ENCODE data around the gene LSM3.
A peak's percentile ranks its signal among the peaks of the same experiment; 100 is the strongest.

LSM3 gene

GRCh38 chr3:14158370-14158769 lies 20.2 kb upstream of the LSM3 start:
- no peak for DNase-seq

GRCh38 chr3:14159426-14159825 lies 19.2 kb upstream of the LSM3 start:
- DNase-seq, result no peak

- no peak for DNase-seq
These were observed 17.3 kb upstream of the LSM3 start for GRCh38 chr3:14161282-14161681.

- no peak for DNase-seq
These were observed 16.4 kb upstream of the LSM3 start for GRCh38 chr3:14162178-14162577.

- no peak for DNase-seq
These were observed 11.6 kb upstream of the LSM3 start for GRCh38 chr3:14166877-14167603.

GRCh38 chr3:14169435-14169834 lies 9.2 kb upstream of the LSM3 start:
- no peak for DNase-seq

GRCh38 chr3:14169871-14170270 lies 8.7 kb upstream of the LSM3 start:
- DNase-seq, result no peak

- no peak for DNase-seq
These were observed 8.0 kb upstream of the LSM3 start for GRCh38 chr3:14170531-14171159.

GRCh38 chr3:14172496-14172895 lies 6.1 kb upstream of the LSM3 start:
- DNase-seq, result no peak

- DNase-seq, result no peak
These were observed 4.1 kb upstream of the LSM3 start for GRCh38 chr3:14174483-14174882.

GRCh38 chr3:14175383-14176037 lies 3.1 kb upstream of the LSM3 start:
- DNase-seq, result no peak

- peak in 1 of 2 donors; percentile 3 for DNase-seq
These were observed 904 bp upstream of the LSM3 start for GRCh38 chr3:14177580-14178246.

GRCh38 chr3:14179114-14179465 lies 473 bp downstream of the LSM3 start:
- no peak for DNase-seq

- no peak for DNase-seq
These were observed 1.2 kb downstream of the LSM3 start for GRCh38 chr3:14179795-14180194.

- DNase-seq, result no peak
These were observed 2.6 kb downstream of the LSM3 start for GRCh38 chr3:14181253-14181652.

- no peak for DNase-seq
These were observed 4.5 kb downstream of the LSM3 start for GRCh38 chr3:14183015-14183577.

- no peak for DNase-seq
These were observed 8.3 kb downstream of the LSM3 start for GRCh38 chr3:14186854-14187458.

- DNase-seq, result no peak
These were observed 9.6 kb downstream of the LSM3 start for GRCh38 chr3:14188041-14188754.

GRCh38 chr3:14194865-14195264 lies 16.2 kb downstream of the LSM3 start:
- DNase-seq, result no peak

- no peak for DNase-seq
These were observed 21.0 kb downstream of the LSM3 start for GRCh38 chr3:14199641-14200040.

GRCh38 chr3:14200276-14200675 lies 21.7 kb downstream of the LSM3 start:
- no peak for DNase-seq

- DNase-seq, result no peak
These were observed 22.2 kb downstream of the LSM3 start for GRCh38 chr3:14200841-14201240.
